Fibroblast of villous mesenchyme (primary cell): Measurements from ENCODE around the gene CRY1. TPM values are rescaled to one million over a fixed set of nuclear protein-coding genes. Genes with fewer than 3 reads are reported as not detected.
"Not testable (repeated sequence)": the region's sequence is repeated elsewhere in the genome, so short reads cannot be mapped to it uniquely, and the experiment has no call there.

Source experiments
- DNase-seq: peaks from one replicate; pipeline ENCODE4 v3.0.0-alpha.2; 2010; ENCODE audit warnings: low read depth
- H3K4me3 ChIP-seq: 2 replicates; pipeline ENCODE4 v1.5.1; 2011; ENCODE audit warnings: low read depth, mild to moderate bottlenecking, low read length
- CTCF ChIP-seq: IDR thresholded peaks from 2 replicates; pipeline ENCODE4 v1.5.1; 2012; ENCODE audit warnings: low read depth, mild to moderate bottlenecking, low read length; ENCODE audit not compliant: insufficient read depth
- total RNA-seq: library from RNA; depleted of rRNA; stranded (reverse); fragments of >200 nt; gene quantifications from 2 replicates; pipeline ENCODE4 v1.2.3, GENCODE V29; 2012

CRY1 gene
- total RNA-seq, 1 donor = 25.5 TPM

GRCh38 chr12:107031061-107031460 lies 62.3 kb downstream of the CRY1 start:
- no peak for DNase-seq
- TF ChIP-seq CTCF = no peak
- H3K4me3 ChIP-seq = no peak overlapping the region

- TF ChIP-seq CTCF = no peak
- H3K4me3 ChIP-seq = no peak overlapping the region
- no peak for DNase-seq
Measured at GRCh38 chr12:107029081-107029480, 64.3 kb downstream of the CRY1 start.

GRCh38 chr12:107027636-107028053 lies 65.7 kb downstream of the CRY1 start:
- TF ChIP-seq CTCF = no peak
- no peak overlapping the region for H3K4me3 ChIP-seq
- DNase-seq = peak; percentile 94

- no peak for TF ChIP-seq CTCF
- H3K4me3 ChIP-seq = no peak overlapping the region
Measured at GRCh38 chr12:107026806-107027635, 66.3 kb downstream of the CRY1 start.

GRCh38 chr12:107026356-107026755 lies 67.0 kb downstream of the CRY1 start:
- H3K4me3 ChIP-seq, DNase-seq: not testable (repeated sequence)

More at GRCh38 chr12:107026806-107027635, 66.3 kb downstream of the CRY1 start:
- no peak for DNase-seq

GRCh38 chr12:107025671-107026070 lies 67.7 kb downstream of the CRY1 start:
- TF ChIP-seq CTCF = no peak
- DNase-seq = no peak

GRCh38 chr12:107019546-107019945 lies 73.8 kb downstream of the CRY1 start:
- no peak for DNase-seq
- no peak for TF ChIP-seq CTCF
- H3K4me3 ChIP-seq = no peak overlapping the region

More at GRCh38 chr12:107025671-107026070, 67.7 kb downstream of the CRY1 start:
- H3K4me3 ChIP-seq = no peak overlapping the region
